ENCODE data around the gene CYBC1.

GRCh38 chr17:82416264-82416663 is 34.3 kb downstream of the CYBC1 start:
- TF ChIP-seq POLR2A (IDR thresholded peaks at IDR 0.05): no peak
- no peak for TF ChIP-seq CTCF (IDR thresholded peaks at IDR 0.05 in 8 of 11, conservative IDR thresholded peaks at IDR 0.05 in 3 of 11)

Data from spleen (tissue), 7 donors.